ENCODE measurements around the gene KLHL29. TPM values are rescaled to one million over a fixed set of nuclear protein-coding genes. Genes with fewer than 3 reads are reported as not detected.

Gene KLHL29
- total and polyA plus RNA-seq, 7 experiments from 2014 or later: 0.59 to 6.5 (median 5.6) TPM

DNA sequence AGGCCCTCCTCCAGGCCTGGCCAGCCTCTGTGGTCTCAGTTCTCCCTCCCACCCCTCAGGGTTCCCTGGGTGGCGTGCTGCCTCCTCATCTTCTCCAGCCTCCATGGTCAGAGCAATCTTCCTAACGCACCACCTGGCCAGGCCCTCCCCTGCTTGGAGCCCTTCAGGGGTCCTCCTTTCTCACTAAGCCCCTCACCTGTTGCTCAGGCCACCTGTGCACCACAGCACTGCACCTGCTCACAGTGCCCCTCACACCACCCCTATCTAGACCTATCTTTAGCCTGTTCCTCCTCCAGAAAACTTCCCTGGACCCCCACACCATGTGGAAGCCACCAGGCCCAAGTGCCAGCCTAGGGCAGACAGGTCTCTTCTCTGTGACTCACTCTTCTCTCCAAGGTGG lies 274.8 kb downstream of the KLHL29 start:
- no peak for ATAC-seq
- CTCF ChIA-PET: no interaction called here
- H3K27me3 Mint-ChIP-seq: peaks cover 0 to 16% (median 10%) of the 10 kb centered on the region in 5 donors
- no peak overlapping the region for H3K4me3 ChIP-seq (ENCODE audit: low read length)
- no peak overlapping the region for H3K27ac ChIP-seq (ENCODE audit: low read depth, low read length)
- H3K9me3 Mint-ChIP-seq: no peaks in the 10 kb centered on the region
- DNase-seq: no peak
- H3K36me3 Mint-ChIP-seq: peaks cover 0 to 5% (median 0%) of the 10 kb centered on the region in 5 donors
- intact Hi-C loops (cut with micrococcal nuclease): no loop called here
- peak overlapping the region in 2 of 9 donors; percentile 29 to 45 for H3K27ac Mint-ChIP-seq
- H3K27me3 ChIP-seq (ENCODE audit: control insufficient read depth in 2 of 2, insufficient read depth in 2 of 2, low read length in 2 of 2): no peaks in the 10 kb centered on the region
- POLR2A ChIA-PET: no interaction called here
- no peak overlapping the region for H3K4me3 Mint-ChIP-seq
- H3K4me1 Mint-ChIP-seq: peaks cover 0 to 11% (median 4%) of the 10 kb centered on the region in 7 donors
- H3K9me3 ChIP-seq (ENCODE audit: control insufficient read depth in 2 of 3, low read length in 3 of 3): no peaks in the 10 kb centered on the region
- no peaks in the 10 kb centered on the region for H3K4me1 ChIP-seq (ENCODE audit: control insufficient read depth in 2 of 2, insufficient read depth in 2 of 2, low read length in 2 of 2)
- H3K36me3 ChIP-seq (ENCODE audit: control insufficient read depth in 2 of 3, insufficient read depth in 3 of 3, low read length in 3 of 3): no peaks in the 10 kb centered on the region

- DNase-seq: no peak
- intact Hi-C loops (cut with micrococcal nuclease): no loop called here
- H3K27me3 Mint-ChIP-seq: peaks cover 0 to 16% (median 10%) of the 10 kb centered on the region in 5 donors
- H3K36me3 Mint-ChIP-seq: peaks cover 0 to 5% (median 0%) of the 10 kb centered on the region in 5 donors
- peak overlapping the region in 1 of 9 donors; percentile 45 for H3K27ac Mint-ChIP-seq
- ATAC-seq: no peak
- Histone ChIP-seq H3K9me3 (ENCODE audit: control insufficient read depth in 2 of 3, low read length in 3 of 3) (no peaks in the 10 kb centered on the region), H3K4me1 (ENCODE audit: control insufficient read depth in 2 of 2, insufficient read depth in 2 of 2, low read length in 2 of 2) (no peaks in the 10 kb centered on the region), H3K27ac (ENCODE audit: low read depth, low read length) (no peak overlapping the region), H3K27me3 (ENCODE audit: control insufficient read depth in 2 of 2, insufficient read depth in 2 of 2, low read length in 2 of 2) (no peaks in the 10 kb centered on the region), H3K36me3 (ENCODE audit: control insufficient read depth in 2 of 3, insufficient read depth in 3 of 3, low read length in 3 of 3) (no peaks in the 10 kb centered on the region), H3K4me3 (ENCODE audit: low read length) (no peak overlapping the region)
- H3K9me3 Mint-ChIP-seq: no peaks in the 10 kb centered on the region
- no peak overlapping the region for H3K4me3 Mint-ChIP-seq
- ChIA-PET CTCF (no interaction called here), POLR2A (no interaction called here)
- H3K4me1 Mint-ChIP-seq: peaks cover 0 to 11% (median 4%) of the 10 kb centered on the region in 7 donors
Observed at GRCh38 chr2:23660237-23660636, 275.3 kb downstream of the KLHL29 start.

GRCh38 chr2:23661276-23662050 lies 276.5 kb downstream of the KLHL29 start:
- intact Hi-C loops (cut with micrococcal nuclease): no loop called here
- Histone ChIP-seq H3K9me3 (ENCODE audit: control insufficient read depth in 2 of 3, low read length in 3 of 3) (no peaks in the 10 kb centered on the region), H3K27me3 (ENCODE audit: control insufficient read depth in 2 of 2, insufficient read depth in 2 of 2, low read length in 2 of 2) (no peaks in the 10 kb centered on the region), H3K36me3 (ENCODE audit: control insufficient read depth in 2 of 3, insufficient read depth in 3 of 3, low read length in 3 of 3) (no peaks in the 10 kb centered on the region), H3K27ac (ENCODE audit: low read depth, low read length) (no peak overlapping the region), H3K4me1 (ENCODE audit: control insufficient read depth in 2 of 2, insufficient read depth in 2 of 2, low read length in 2 of 2) (no peaks in the 10 kb centered on the region), H3K4me3 (ENCODE audit: low read length) (no peak overlapping the region)
- H3K9me3 Mint-ChIP-seq: no peaks in the 10 kb centered on the region
- peaks cover 0 to 5% (median 0%) of the 10 kb centered on the region in 5 donors for H3K36me3 Mint-ChIP-seq
- peaks cover 0 to 11% (median 4%) of the 10 kb centered on the region in 7 donors for H3K4me1 Mint-ChIP-seq
- H3K4me3 Mint-ChIP-seq: no peak overlapping the region
- DNase-seq (no peak), ATAC-seq (no peak)
- ChIA-PET CTCF (no interaction called here), POLR2A (no interaction called here)
- H3K27me3 Mint-ChIP-seq: peaks cover 0 to 16% (median 10%) of the 10 kb centered on the region in 5 donors
- no peak overlapping the region for H3K27ac Mint-ChIP-seq

- ATAC-seq (no peak), DNase-seq (no peak)
- Histone ChIP-seq H3K27ac (ENCODE audit: low read depth, low read length) (no peak overlapping the region), H3K27me3 (ENCODE audit: control insufficient read depth in 2 of 2, insufficient read depth in 2 of 2, low read length in 2 of 2) (no peaks in the 10 kb centered on the region), H3K4me3 (ENCODE audit: low read length) (no peak overlapping the region), H3K36me3 (ENCODE audit: control insufficient read depth in 2 of 3, insufficient read depth in 3 of 3, low read length in 3 of 3) (no peaks in the 10 kb centered on the region), H3K9me3 (ENCODE audit: control insufficient read depth in 2 of 3, low read length in 3 of 3) (no peaks in the 10 kb centered on the region), H3K4me1 (ENCODE audit: control insufficient read depth in 2 of 2, insufficient read depth in 2 of 2, low read length in 2 of 2) (no peaks in the 10 kb centered on the region)
- CTCF ChIA-PET: no interaction called here
- intact Hi-C loops (cut with micrococcal nuclease): no loop called here
- no peak overlapping the region for H3K27ac Mint-ChIP-seq
- POLR2A ChIA-PET: no interaction called here
- H3K27me3 Mint-ChIP-seq: peaks cover 0 to 16% (median 10%) of the 10 kb centered on the region in 5 donors
- peaks cover 0 to 3% (median 0%) of the 10 kb centered on the region in 5 donors for H3K36me3 Mint-ChIP-seq
- H3K4me1 Mint-ChIP-seq: peaks cover 0 to 10% (median 4%) of the 10 kb centered on the region in 7 donors
- H3K4me3 Mint-ChIP-seq: no peak overlapping the region
- H3K9me3 Mint-ChIP-seq: no peaks in the 10 kb centered on the region
Observed at GRCh38 chr2:23662466-23662865, 277.5 kb downstream of the KLHL29 start.

DNA sequence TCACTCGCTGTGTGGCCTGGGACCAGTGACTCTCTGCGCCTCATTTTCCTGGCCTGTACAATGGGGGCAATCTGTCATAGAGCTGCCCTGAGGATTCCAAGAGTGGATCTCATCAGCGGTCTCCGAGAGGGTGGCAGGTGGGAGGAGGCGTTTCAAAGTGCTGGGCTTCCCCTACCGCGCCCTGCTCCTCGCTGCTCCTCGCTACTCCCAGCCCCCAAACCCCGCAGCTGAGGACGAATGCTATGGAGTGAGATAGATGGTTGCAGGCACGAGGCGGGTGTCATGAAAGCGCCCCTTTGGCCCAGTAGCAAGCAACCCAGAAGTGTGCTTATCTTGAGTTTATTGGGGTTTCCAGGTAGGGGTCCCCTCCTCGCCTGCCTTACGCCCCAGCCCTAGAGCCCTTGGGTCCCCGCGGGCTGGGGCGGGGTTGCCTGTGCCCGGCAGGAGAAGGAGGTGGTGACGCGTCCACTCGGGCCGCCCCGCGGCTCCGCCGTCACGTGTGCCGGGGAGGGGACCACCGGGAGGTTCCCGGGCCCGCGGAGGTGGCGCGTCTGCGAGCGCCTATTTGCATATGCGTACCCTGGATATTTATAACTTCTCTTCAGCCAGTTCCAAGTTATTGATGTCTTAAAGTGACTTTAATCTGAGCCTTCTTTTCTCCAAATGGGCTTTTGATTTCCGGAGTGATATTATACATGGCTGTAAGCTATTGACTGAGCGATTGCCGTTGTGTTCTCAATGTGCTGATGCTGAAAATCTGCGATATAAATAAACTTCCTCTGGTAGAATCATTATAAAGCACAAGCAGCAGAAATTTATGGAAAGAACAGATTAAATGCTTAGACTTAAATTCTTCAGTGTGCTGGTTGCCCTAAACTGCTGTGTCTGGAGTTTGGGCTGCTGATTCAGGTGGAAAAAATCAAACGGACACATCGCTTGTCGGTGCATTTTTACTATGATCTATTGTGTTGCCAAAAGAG lies 278.3 kb downstream of the KLHL29 start:
- ATAC-seq: no peak
- Mint-ChIP-seq H3K27ac (no peak overlapping the region), H3K27me3 (peaks cover 0 to 16% (median 10%) of the 10 kb centered on the region in 5 donors), H3K4me3 (no peak overlapping the region), H3K36me3 (peaks cover 0 to 8% (median 0%) of the 10 kb centered on the region in 5 donors), H3K9me3 (no peaks in the 10 kb centered on the region), H3K4me1 (peaks cover 0 to 10% (median 4%) of the 10 kb centered on the region in 7 donors)
- Histone ChIP-seq H3K4me3 (ENCODE audit: low read length) (no peak overlapping the region), H3K9me3 (ENCODE audit: control insufficient read depth in 2 of 3, low read length in 3 of 3) (no peaks in the 10 kb centered on the region), H3K27ac (ENCODE audit: low read depth, low read length) (no peak overlapping the region), H3K4me1 (ENCODE audit: control insufficient read depth in 2 of 2, insufficient read depth in 2 of 2, low read length in 2 of 2) (no peaks in the 10 kb centered on the region), H3K27me3 (ENCODE audit: control insufficient read depth in 2 of 2, insufficient read depth in 2 of 2, low read length in 2 of 2) (no peaks in the 10 kb centered on the region), H3K36me3 (ENCODE audit: control insufficient read depth in 2 of 3, insufficient read depth in 3 of 3, low read length in 3 of 3) (no peaks in the 10 kb centered on the region)
- ChIA-PET POLR2A (no interaction called here), CTCF (no interaction called here)
- no peak for DNase-seq
- intact Hi-C loops (cut with micrococcal nuclease): no loop called here

DNA sequence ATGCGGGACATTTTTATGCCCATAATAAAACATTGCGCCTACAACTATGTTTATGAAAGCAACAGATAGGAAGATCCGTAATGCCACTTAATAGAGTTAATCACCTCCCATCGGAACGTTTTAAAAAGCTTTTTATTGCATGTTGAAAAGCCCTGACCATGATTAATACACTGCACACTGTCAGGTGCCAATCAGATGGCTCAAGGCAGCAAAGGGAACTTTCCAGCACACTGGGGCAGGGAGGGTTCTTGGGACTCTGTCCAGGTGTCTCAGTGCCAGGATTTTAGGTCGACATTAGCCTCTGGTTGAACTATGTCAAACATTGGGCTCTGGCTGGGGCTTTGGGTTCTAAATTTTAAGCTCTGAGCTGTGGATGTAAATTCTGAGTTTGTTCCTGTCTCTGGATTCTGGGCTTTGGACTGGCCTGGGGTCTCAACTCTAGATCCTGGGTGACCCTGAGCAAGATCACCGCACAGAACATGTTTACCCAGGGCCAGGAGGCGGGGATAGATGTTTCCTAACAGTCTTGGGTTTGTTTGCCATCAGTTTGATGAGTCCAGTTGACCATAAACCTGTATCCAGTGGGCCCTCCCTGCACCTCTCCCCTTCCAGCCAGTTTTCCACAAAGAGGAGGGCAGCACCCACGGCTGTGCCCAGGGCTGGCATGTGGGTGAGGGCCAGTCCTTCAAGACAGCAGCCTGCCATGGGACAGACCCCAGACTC lies 279.2 kb downstream of the KLHL29 start:
- Mint-ChIP-seq H3K36me3 (peaks cover 0 to 8% (median 0%) of the 10 kb centered on the region in 5 donors), H3K4me3 (no peak overlapping the region), H3K27me3 (peaks cover 0 to 16% (median 7%) of the 10 kb centered on the region in 5 donors), H3K27ac (no peak overlapping the region), H3K9me3 (no peaks in the 10 kb centered on the region), H3K4me1 (peaks cover 0 to 8% (median 2%) of the 10 kb centered on the region in 7 donors)
- ATAC-seq: no peak
- H3K4me1 ChIP-seq (ENCODE audit: control insufficient read depth in 2 of 2, insufficient read depth in 2 of 2, low read length in 2 of 2): no peaks in the 10 kb centered on the region
- intact Hi-C loops (cut with micrococcal nuclease): no loop called here
- H3K36me3 ChIP-seq (ENCODE audit: control insufficient read depth in 2 of 3, insufficient read depth in 3 of 3, low read length in 3 of 3): no peaks in the 10 kb centered on the region
- no peaks in the 10 kb centered on the region for H3K9me3 ChIP-seq (ENCODE audit: control insufficient read depth in 2 of 3, low read length in 3 of 3)
- no peak overlapping the region for H3K27ac ChIP-seq (ENCODE audit: low read depth, low read length)
- POLR2A ChIA-PET: no interaction called here
- H3K27me3 ChIP-seq (ENCODE audit: control insufficient read depth in 2 of 2, insufficient read depth in 2 of 2, low read length in 2 of 2): no peaks in the 10 kb centered on the region
- CTCF ChIA-PET: no interaction called here
- no peak for DNase-seq
- H3K4me3 ChIP-seq (ENCODE audit: low read length): no peak overlapping the region

Measured in naive thymus-derived CD4-positive, alpha-beta T cell (primary cell).